Activated T-helper 2 cell treated with anti-CD3 and anti-CD28 coated beads, Interferon-gamma antibody, Interleukin-2, Interleukin-4, amounts not matched to agents 10 μg/mL and 5 μg/mL and 100 μg/mL, durations not matched to agents 14 hours and 24 hours and 36 hours (primary cell): ENCODE results near the gene EVI5. TPM values are rescaled to one million over a fixed set of nuclear protein-coding genes. Genes with fewer than 3 reads are reported as not detected.

Experiments
- total RNA-seq: library from RNA; stranded (reverse); gene quantifications from 2 replicates; pipeline ENCODE4 v1.2.3, GENCODE V29; 2022

The EVI5 gene
- total RNA-seq, 1 donor from 2014 or later: 60.8 TPM

Other genes with a start within 250 kb of the EVI5 start
- gene RPL5, start 46.9 kb upstream of the EVI5 start, total RNA-seq: 1,185 and 1,195 TPM in 2 replicates
- gene DIPK1A, start 176.4 kb upstream of the EVI5 start, total RNA-seq: 22.9 and 23.0 TPM in 2 replicates